Fibroblast of lung (primary cell): Measurements from ENCODE around the gene GSTT2B.
"Not testable (repeated sequence)": the region's sequence is repeated elsewhere in the genome, so short reads cannot be mapped to it uniquely, and the experiment has no call there.

Experiments used
- EZH2 ChIP-seq: IDR thresholded peaks from 2 replicates; pipeline ENCODE4 v1.5.1; 2012; ENCODE audit warnings: low read length, control low read depth, mild to moderate bottlenecking; ENCODE audit errors: missing control alignments
- TF ChIP-seq, protein P1 (sequence below), 2 donors: IDR thresholded peaks in 1 of 2; conservative IDR thresholded peaks in 1 of 2; 1 replicate in 1 of 2; 2 replicates in 1 of 2; pipeline ENCODE4 v1.5.1; 2011 to 2012; ENCODE audit warnings: low read length in 2 of 2, control low read depth in 1 of 2, inconsistent platforms in 1 of 2, low read depth in 1 of 2, mild to moderate bottlenecking in 1 of 2

DNA sequence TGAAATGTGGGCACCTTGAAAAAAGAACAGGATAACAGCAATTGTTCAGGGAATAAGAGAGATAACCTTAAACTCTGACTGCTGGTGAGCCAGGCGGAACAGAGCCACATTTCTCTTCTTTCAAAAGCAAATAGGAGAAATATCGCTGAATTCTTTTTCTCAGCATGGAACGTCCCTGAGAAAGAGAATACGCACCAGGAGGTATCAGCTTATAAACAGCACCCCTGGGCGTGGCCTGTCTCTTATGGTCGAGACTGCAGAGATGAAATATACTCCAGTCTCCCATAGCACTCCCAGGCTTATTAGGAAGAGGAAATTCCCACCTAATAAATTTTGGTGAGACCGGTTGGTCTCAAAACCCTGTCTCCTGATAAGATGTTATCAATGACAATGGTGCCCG is 5.1 kb downstream of the GSTT2B start:
- TF ChIP-seq, protein P1, sequence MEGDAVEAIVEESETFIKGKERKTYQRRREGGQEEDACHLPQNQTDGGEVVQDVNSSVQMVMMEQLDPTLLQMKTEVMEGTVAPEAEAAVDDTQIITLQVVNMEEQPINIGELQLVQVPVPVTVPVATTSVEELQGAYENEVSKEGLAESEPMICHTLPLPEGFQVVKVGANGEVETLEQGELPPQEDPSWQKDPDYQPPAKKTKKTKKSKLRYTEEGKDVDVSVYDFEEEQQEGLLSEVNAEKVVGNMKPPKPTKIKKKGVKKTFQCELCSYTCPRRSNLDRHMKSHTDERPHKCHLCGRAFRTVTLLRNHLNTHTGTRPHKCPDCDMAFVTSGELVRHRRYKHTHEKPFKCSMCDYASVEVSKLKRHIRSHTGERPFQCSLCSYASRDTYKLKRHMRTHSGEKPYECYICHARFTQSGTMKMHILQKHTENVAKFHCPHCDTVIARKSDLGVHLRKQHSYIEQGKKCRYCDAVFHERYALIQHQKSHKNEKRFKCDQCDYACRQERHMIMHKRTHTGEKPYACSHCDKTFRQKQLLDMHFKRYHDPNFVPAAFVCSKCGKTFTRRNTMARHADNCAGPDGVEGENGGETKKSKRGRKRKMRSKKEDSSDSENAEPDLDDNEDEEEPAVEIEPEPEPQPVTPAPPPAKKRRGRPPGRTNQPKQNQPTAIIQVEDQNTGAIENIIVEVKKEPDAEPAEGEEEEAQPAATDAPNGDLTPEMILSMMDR (conservative IDR thresholded peaks at IDR 0.05 in 1 of 2, IDR thresholded peaks at IDR 0.05 in 1 of 2; ENCODE audit: low read depth in 1 of 2, low read length in 2 of 2): not testable (repeated sequence)
- not testable (repeated sequence) for TF ChIP-seq EZH2
